ENCODE data around the gene CCND3. TPM values are rescaled to one million over a fixed set of nuclear protein-coding genes. Genes with fewer than 3 reads are reported as not detected.

CCND3 gene
- total and polyA plus RNA-seq, 2 of the 13 experiments (the other 11 are each of a cell fraction or from before 2014, with no cell fraction given) = 4.3 to 7.2 TPM

GRCh38 chr6:41914869-41915530 is 26.6 kb downstream of the CCND3 start:
- CTCF ChIA-PET (ENCODE audit: low intra/inter-chr PET ratio, low total read pairs) = no interaction called here
- intact Hi-C loops (cut with micrococcal nuclease; ENCODE audit: unreplicated experiment) (no loop called here), in situ Hi-C loops (cut with HindIII; ENCODE audit: extremely low pct_ligation_motif_present, low pct_unique_long_range_greater_than_20kb) (no loop called here)
- Histone ChIP-seq H3K4me1 (ENCODE audit: insufficient read depth, low read length) (peaks cover 11% of the 10 kb centered on the region), H2AFZ (ENCODE audit: low read length) (no peak overlapping the region), H3K4me2 (ENCODE audit: low read depth, low read length) (no peak overlapping the region), H3K36me3 (replicated peaks in 1 of 2; ENCODE audit: control insufficient read depth in 1 of 2, insufficient read depth in 2 of 2, low read length in 2 of 2) (peaks cover 17 to 48% of the 10 kb centered on the region in 2 experiments), H4K20me1 (ENCODE audit: insufficient read depth, low read length) (no peaks in the 10 kb centered on the region), H3K4me3 (replicated peaks in 1 of 3; ENCODE audit: insufficient read depth in 1 of 3, low read depth in 2 of 3, low read length in 3 of 3) (no peak overlapping the region), H3K79me2 (ENCODE audit: insufficient read depth, low read length) (peaks cover 24% of the 10 kb centered on the region), H3K27ac (ENCODE audit: extremely low read length, insufficient read depth, low read length) (no peak overlapping the region), H3K9ac (ENCODE audit: insufficient read depth, low read depth, low read length) (no peak overlapping the region), H3K27me3 (ENCODE audit: control insufficient read depth in 1 of 2, insufficient read depth in 2 of 2, low read length in 2 of 2) (no peaks in the 10 kb centered on the region; a peak in 1 of 5 replicates), H3K9me3 (ENCODE audit: low read length) (no peaks in the 10 kb centered on the region)
- POLR2A ChIA-PET = interaction anchor here (1.0 kb wide), 1 partner anchor 10 kb away, joined by 4 read pairs; no protein-coding TSS in a partner anchor
- TF ChIP-seq ZBTB42 (CRISPR knock-in tag; IDR thresholded peaks at IDR 0.05) = no peak
- no peak for TF ChIP-seq ZBTB3 (CRISPR knock-in tag; IDR thresholded peaks at IDR 0.05; ENCODE audit: borderline replicate concordance, low read depth)
- no peak for TF ChIP-seq MAFG (CRISPR knock-in tag; IDR thresholded peaks at IDR 0.05)
- TF ChIP-seq ZNF354B (CRISPR knock-in tag; IDR thresholded peaks at IDR 0.05) = no peak
- TF ChIP-seq, protein P1, sequence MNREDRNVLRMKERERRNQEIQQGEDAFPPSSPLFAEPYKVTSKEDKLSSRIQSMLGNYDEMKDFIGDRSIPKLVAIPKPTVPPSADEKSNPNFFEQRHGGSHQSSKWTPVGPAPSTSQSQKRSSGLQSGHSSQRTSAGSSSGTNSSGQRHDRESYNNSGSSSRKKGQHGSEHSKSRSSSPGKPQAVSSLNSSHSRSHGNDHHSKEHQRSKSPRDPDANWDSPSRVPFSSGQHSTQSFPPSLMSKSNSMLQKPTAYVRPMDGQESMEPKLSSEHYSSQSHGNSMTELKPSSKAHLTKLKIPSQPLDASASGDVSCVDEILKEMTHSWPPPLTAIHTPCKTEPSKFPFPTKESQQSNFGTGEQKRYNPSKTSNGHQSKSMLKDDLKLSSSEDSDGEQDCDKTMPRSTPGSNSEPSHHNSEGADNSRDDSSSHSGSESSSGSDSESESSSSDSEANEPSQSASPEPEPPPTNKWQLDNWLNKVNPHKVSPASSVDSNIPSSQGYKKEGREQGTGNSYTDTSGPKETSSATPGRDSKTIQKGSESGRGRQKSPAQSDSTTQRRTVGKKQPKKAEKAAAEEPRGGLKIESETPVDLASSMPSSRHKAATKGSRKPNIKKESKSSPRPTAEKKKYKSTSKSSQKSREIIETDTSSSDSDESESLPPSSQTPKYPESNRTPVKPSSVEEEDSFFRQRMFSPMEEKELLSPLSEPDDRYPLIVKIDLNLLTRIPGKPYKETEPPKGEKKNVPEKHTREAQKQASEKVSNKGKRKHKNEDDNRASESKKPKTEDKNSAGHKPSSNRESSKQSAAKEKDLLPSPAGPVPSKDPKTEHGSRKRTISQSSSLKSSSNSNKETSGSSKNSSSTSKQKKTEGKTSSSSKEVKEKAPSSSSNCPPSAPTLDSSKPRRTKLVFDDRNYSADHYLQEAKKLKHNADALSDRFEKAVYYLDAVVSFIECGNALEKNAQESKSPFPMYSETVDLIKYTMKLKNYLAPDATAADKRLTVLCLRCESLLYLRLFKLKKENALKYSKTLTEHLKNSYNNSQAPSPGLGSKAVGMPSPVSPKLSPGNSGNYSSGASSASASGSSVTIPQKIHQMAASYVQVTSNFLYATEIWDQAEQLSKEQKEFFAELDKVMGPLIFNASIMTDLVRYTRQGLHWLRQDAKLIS (CRISPR knock-in tag; IDR thresholded peaks at IDR 0.05) = no peak
- FAIRE-seq (no peak), ATAC-seq (no peak), DNase-seq (ENCODE audit: low spot score) (no peak)
- 98% methylated on average over 4 of the region's 4 CpGs for WGBS (ENCODE audit: low lambda C conversion rate)
- no TSS peak for BruUV-seq (replicated peaks)
